K562 (cell line): ENCODE measurements around the gene KCNJ11. TPM values are rescaled to one million over a fixed set of nuclear protein-coding genes. Genes with fewer than 3 reads are reported as not detected.

Experiments
- E2F3 ChIP-seq: fragments of 250-450 bp; sonication (Bioruptor Pico); IDR thresholded peaks from 2 replicates; pipeline ENCODE4 v1.4.0; 2020; ENCODE audit warnings: mild to moderate bottlenecking
- GABPB1 ChIP-seq: sonication (generic); formaldehyde crosslinking; IDR thresholded peaks from 2 replicates; pipeline ENCODE4 v1.8.0; 2022; ENCODE audit warnings: mild to moderate bottlenecking, missing genetic modification reagents
- HMGXB4 ChIP-seq: sonication (generic); formaldehyde crosslinking; IDR thresholded peaks from 2 replicates; pipeline ENCODE4 v1.8.1; 2023; ENCODE audit warnings: mild to moderate bottlenecking, missing genetic modification reagents
- MED1 ChIP-seq: sonication (generic); formaldehyde crosslinking; IDR thresholded peaks from 2 replicates; pipeline ENCODE4 v1.8.1; 2023; ENCODE audit warnings: missing genetic modification reagents, borderline replicate concordance
- NONO ChIP-seq, 2 experiments: fragments of 200-400 bp in 1 of 2; fragments of 450-650 bp in 1 of 2; formaldehyde crosslinking in 1 of 2; IDR thresholded peaks; 2 replicates each; pipeline ENCODE4 v1.6.1; 2017; ENCODE audit warnings: low read depth in 2 of 2, mild to moderate bottlenecking in 2 of 2, moderate library complexity in 2 of 2, low read length in 1 of 2
- ZBTB17 ChIP-seq: fragments of 450-650 bp; formaldehyde crosslinking; IDR thresholded peaks from 2 replicates; pipeline ENCODE4 v1.4.0; 2020; ENCODE audit warnings: mild to moderate bottlenecking
- ZC3H4 ChIP-seq: sonication (generic); formaldehyde crosslinking; IDR thresholded peaks from 2 replicates; pipeline ENCODE4 v1.9.0; 2021; ENCODE audit warnings: missing genetic modification reagents, borderline replicate concordance
- ZNF143 ChIP-seq: sonication (generic); formaldehyde crosslinking; IDR thresholded peaks from 2 replicates; pipeline ENCODE4 v1.9.0; 2022; ENCODE audit warnings: mild to moderate bottlenecking, missing genetic modification reagents
- polyA plus RNA-seq, 8 experiments: library from polyadenylated mRNA; depleted of rRNA in 4 of 8; stranded (reverse) in 5 of 8; unstranded in 3 of 8; fragments of >200 nt; fragmentation: Nextera tagmentation in 2 of 8; fragmentation: Illumina TruSeq in 1 of 8; extraction: Ambion mirVana in 2 of 8; extraction: Trizol in 1 of 8; gene quantifications; 2 replicates each; pipeline versions ENCODE4 v1.2.1 to v1.2.3, GENCODE V29; 2011 to 2014; ENCODE audit warnings: inconsistent platforms in 1 of 8, missing spikeins in 1 of 8
- total RNA-seq, 7 experiments: library from RNA; depleted of rRNA in 6 of 7; stranded (reverse); fragments of >200 nt in 6 of 7; fragmentation: Illumina TruSeq in 2 of 7; extraction: Trizol in 2 of 7; gene quantifications; 2 replicates each; pipeline versions ENCODE4 v1.2.1 to v1.2.3, GENCODE V29; 2011 to 2021; ENCODE audit warnings: low replicate concordance in 1 of 7
- TF ChIP-seq, protein P1 (sequence below): fragments of 450-650 bp; IDR thresholded peaks from 2 replicates; pipeline ENCODE4 v1.7.1; 2018; ENCODE audit warnings: mild to moderate bottlenecking, low read depth; ENCODE audit not compliant: partially characterized antibody
- TF ChIP-seq, protein P2 (sequence below): fragments of 450-650 bp; IDR thresholded peaks from 2 replicates; pipeline ENCODE4 v1.6.1; 2016; ENCODE audit warnings: mild to moderate bottlenecking, moderate library complexity

KCNJ11 gene
- total and polyA plus RNA-seq, 9 of the 15 experiments (the other 6 are each of a cell fraction or from before 2014, with no cell fraction given), result 0.54 to 3.7 (median 0.86) TPM; not detected in 2

- 0 out of 2 replicates have a peak, but pooled peaks have one; percentile 34 for TF ChIP-seq HMGXB4 (CRISPR knock-in tag)
- TF ChIP-seq ZC3H4 (CRISPR knock-in tag), result no peak; the same call in 1 of the 2 replicates
- TF ChIP-seq, protein P1, sequence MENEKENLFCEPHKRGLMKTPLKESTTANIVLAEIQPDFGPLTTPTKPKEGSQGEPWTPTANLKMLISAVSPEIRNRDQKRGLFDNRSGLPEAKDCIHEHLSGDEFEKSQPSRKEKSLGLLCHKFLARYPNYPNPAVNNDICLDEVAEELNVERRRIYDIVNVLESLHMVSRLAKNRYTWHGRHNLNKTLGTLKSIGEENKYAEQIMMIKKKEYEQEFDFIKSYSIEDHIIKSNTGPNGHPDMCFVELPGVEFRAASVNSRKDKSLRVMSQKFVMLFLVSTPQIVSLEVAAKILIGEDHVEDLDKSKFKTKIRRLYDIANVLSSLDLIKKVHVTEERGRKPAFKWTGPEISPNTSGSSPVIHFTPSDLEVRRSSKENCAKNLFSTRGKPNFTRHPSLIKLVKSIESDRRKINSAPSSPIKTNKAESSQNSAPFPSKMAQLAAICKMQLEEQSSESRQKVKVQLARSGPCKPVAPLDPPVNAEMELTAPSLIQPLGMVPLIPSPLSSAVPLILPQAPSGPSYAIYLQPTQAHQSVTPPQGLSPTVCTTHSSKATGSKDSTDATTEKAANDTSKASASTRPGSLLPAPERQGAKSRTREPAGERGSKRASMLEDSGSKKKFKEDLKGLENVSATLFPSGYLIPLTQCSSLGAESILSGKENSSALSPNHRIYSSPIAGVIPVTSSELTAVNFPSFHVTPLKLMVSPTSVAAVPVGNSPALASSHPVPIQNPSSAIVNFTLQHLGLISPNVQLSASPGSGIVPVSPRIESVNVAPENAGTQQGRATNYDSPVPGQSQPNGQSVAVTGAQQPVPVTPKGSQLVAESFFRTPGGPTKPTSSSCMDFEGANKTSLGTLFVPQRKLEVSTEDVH, result peak; percentile 42
- TF ChIP-seq E2F3 (CRISPR knock-in tag), result no peak
- TF ChIP-seq GABPB1 (CRISPR knock-in tag), result peak; percentile 75
- TF ChIP-seq, protein P2, sequence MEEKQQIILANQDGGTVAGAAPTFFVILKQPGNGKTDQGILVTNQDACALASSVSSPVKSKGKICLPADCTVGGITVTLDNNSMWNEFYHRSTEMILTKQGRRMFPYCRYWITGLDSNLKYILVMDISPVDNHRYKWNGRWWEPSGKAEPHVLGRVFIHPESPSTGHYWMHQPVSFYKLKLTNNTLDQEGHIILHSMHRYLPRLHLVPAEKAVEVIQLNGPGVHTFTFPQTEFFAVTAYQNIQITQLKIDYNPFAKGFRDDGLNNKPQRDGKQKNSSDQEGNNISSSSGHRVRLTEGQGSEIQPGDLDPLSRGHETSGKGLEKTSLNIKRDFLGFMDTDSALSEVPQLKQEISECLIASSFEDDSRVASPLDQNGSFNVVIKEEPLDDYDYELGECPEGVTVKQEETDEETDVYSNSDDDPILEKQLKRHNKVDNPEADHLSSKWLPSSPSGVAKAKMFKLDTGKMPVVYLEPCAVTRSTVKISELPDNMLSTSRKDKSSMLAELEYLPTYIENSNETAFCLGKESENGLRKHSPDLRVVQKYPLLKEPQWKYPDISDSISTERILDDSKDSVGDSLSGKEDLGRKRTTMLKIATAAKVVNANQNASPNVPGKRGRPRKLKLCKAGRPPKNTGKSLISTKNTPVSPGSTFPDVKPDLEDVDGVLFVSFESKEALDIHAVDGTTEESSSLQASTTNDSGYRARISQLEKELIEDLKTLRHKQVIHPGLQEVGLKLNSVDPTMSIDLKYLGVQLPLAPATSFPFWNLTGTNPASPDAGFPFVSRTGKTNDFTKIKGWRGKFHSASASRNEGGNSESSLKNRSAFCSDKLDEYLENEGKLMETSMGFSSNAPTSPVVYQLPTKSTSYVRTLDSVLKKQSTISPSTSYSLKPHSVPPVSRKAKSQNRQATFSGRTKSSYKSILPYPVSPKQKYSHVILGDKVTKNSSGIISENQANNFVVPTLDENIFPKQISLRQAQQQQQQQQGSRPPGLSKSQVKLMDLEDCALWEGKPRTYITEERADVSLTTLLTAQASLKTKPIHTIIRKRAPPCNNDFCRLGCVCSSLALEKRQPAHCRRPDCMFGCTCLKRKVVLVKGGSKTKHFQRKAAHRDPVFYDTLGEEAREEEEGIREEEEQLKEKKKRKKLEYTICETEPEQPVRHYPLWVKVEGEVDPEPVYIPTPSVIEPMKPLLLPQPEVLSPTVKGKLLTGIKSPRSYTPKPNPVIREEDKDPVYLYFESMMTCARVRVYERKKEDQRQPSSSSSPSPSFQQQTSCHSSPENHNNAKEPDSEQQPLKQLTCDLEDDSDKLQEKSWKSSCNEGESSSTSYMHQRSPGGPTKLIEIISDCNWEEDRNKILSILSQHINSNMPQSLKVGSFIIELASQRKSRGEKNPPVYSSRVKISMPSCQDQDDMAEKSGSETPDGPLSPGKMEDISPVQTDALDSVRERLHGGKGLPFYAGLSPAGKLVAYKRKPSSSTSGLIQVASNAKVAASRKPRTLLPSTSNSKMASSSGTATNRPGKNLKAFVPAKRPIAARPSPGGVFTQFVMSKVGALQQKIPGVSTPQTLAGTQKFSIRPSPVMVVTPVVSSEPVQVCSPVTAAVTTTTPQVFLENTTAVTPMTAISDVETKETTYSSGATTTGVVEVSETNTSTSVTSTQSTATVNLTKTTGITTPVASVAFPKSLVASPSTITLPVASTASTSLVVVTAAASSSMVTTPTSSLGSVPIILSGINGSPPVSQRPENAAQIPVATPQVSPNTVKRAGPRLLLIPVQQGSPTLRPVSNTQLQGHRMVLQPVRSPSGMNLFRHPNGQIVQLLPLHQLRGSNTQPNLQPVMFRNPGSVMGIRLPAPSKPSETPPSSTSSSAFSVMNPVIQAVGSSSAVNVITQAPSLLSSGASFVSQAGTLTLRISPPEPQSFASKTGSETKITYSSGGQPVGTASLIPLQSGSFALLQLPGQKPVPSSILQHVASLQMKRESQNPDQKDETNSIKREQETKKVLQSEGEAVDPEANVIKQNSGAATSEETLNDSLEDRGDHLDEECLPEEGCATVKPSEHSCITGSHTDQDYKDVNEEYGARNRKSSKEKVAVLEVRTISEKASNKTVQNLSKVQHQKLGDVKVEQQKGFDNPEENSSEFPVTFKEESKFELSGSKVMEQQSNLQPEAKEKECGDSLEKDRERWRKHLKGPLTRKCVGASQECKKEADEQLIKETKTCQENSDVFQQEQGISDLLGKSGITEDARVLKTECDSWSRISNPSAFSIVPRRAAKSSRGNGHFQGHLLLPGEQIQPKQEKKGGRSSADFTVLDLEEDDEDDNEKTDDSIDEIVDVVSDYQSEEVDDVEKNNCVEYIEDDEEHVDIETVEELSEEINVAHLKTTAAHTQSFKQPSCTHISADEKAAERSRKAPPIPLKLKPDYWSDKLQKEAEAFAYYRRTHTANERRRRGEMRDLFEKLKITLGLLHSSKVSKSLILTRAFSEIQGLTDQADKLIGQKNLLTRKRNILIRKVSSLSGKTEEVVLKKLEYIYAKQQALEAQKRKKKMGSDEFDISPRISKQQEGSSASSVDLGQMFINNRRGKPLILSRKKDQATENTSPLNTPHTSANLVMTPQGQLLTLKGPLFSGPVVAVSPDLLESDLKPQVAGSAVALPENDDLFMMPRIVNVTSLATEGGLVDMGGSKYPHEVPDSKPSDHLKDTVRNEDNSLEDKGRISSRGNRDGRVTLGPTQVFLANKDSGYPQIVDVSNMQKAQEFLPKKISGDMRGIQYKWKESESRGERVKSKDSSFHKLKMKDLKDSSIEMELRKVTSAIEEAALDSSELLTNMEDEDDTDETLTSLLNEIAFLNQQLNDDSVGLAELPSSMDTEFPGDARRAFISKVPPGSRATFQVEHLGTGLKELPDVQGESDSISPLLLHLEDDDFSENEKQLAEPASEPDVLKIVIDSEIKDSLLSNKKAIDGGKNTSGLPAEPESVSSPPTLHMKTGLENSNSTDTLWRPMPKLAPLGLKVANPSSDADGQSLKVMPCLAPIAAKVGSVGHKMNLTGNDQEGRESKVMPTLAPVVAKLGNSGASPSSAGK, result peak; percentile 84
- TF ChIP-seq MED1 (CRISPR knock-in tag), result no peak
- peak in 1 of 2 experiments; percentile 47; a peak in 2 of 4 replicates for TF ChIP-seq NONO (IDR thresholded peaks at IDR 0.05; ENCODE audit: low read depth in 2 of 2, low read length in 1 of 2)
- no peak for TF ChIP-seq ZNF143 (CRISPR knock-in tag)
- TF ChIP-seq ZBTB17, result no peak
Measured at GRCh38 chr11:17352950-17353820, 35.3 kb downstream of the KCNJ11 start (continued).
